BE2C (cell line): ENCODE measurements around the gene SYS1.

Experiments
- DNase-seq: peaks from one replicate; pipeline ENCODE4 v3.0.0-alpha.2; 2020
- H3K27me3 ChIP-seq: fragments of 250-450 bp; sonication (Bioruptor Pico); 2 replicates; pipeline ENCODE4 v1.5.1; 2020; ENCODE audit warnings: mild to moderate bottlenecking
- H3K36me3 ChIP-seq: fragments of 250-450 bp; sonication (Bioruptor Pico); 2 replicates; pipeline ENCODE4 v1.5.1; 2020; ENCODE audit warnings: mild to moderate bottlenecking
- H3K4me1 ChIP-seq: fragments of 250-450 bp; sonication (Bioruptor Pico); 2 replicates; pipeline ENCODE4 v1.5.1; 2020
- H3K4me3 ChIP-seq: 2 replicates; pipeline ENCODE4 v1.5.1; 2011; ENCODE audit warnings: low read depth, low read length
- H3K9me3 ChIP-seq: fragments of 250-450 bp; sonication (Bioruptor Pico); 2 replicates; pipeline ENCODE4 v1.5.1; 2020
- TF ChIP-seq, protein P1 (sequence below): IDR thresholded peaks from 2 replicates; pipeline ENCODE4 v1.5.1; 2012; ENCODE audit warnings: mild to moderate bottlenecking, low read depth, low read length

Gene SYS1

DNA sequence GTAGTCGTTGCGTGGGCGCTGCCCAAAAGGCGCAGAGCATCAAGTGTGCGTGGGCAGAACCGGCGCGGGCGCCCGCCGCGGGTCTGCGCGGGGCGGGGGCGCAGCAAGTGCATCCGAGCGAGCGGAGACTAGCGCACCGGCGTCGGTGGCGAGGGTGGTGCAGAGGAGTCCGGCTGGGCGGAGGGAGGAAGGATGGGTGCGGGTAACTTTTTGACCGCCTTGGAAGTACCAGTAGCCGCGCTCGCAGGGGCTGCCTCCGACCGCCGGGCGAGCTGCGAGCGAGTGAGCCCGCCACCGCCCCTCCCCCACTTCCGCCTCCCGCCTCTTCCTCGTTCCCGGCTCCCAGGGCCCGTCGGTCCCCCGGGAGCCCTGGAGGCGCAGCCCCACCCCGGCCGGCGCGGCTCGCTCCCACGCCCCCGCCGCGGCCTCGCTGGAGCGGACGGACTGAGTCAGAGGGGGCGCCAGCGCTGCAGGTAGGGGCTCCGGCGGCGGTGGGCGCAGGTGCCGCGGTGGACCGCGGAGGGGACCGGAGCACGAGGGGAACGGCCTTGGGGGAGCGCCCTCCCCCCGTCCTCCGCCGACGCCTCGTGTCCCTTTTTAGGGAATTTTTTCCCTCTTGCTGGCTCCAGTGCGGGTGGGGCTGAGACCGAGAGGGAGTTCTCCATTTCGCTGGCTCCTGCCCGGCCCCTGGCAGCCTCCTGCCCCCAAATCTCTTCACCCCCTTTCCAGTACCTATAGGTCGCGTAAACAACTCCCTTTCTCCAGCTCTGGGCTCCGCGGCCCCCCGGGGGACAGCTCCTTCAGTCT is 43.5 kb downstream of the SYS1 start:
- TF ChIP-seq, protein P1, sequence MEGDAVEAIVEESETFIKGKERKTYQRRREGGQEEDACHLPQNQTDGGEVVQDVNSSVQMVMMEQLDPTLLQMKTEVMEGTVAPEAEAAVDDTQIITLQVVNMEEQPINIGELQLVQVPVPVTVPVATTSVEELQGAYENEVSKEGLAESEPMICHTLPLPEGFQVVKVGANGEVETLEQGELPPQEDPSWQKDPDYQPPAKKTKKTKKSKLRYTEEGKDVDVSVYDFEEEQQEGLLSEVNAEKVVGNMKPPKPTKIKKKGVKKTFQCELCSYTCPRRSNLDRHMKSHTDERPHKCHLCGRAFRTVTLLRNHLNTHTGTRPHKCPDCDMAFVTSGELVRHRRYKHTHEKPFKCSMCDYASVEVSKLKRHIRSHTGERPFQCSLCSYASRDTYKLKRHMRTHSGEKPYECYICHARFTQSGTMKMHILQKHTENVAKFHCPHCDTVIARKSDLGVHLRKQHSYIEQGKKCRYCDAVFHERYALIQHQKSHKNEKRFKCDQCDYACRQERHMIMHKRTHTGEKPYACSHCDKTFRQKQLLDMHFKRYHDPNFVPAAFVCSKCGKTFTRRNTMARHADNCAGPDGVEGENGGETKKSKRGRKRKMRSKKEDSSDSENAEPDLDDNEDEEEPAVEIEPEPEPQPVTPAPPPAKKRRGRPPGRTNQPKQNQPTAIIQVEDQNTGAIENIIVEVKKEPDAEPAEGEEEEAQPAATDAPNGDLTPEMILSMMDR = no peak
- Histone ChIP-seq H3K36me3 (peaks cover 3% of the 10 kb centered on the region; the same call in 1 of the 2 replicates), H3K27me3 (peaks cover 22% of the 10 kb centered on the region), H3K9me3 (no peaks in the 10 kb centered on the region), H3K4me1 (no peaks in the 10 kb centered on the region), H3K4me3 (peak overlapping the region; percentile 71)
- peak; percentile 67 for DNase-seq

DNA sequence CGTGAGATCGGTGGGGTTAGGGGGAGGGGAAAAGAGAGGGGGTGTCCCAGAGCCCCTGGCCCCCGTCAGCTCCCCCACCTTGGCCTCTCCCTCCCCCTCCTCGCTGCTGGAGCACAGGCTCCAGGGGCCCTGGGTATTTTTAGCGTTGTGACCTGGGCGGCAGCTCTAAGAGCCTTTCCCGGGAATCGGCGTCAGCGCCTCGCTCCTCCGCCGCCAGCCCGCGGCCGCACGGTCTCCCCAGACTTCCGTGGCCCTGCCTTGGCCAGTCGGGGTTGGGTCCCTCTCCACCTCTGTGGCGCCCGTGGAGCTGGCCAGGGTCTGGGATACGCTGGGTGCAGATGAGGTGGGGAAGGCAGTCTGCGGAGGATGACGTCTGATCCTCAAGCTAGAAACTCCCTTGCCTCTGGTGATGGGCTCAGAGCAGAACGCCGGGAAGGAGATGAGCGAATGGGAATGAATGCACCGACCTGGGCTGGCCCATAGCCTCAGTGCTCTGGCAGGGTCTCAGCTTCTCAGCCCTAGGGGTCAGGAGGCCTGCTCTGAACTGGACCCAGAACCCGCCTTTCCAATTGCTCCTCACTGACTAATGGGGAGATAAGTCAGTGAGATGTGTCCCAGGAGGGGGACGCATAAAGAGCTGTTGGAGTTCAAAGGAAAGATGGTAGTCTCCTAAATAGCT is 44.2 kb downstream of the SYS1 start:
- Histone ChIP-seq H3K4me1 (no peaks in the 10 kb centered on the region), H3K9me3 (no peaks in the 10 kb centered on the region), H3K36me3 (peaks cover 3% of the 10 kb centered on the region; the same call in 1 of the 2 replicates), H3K27me3 (peaks cover 22% of the 10 kb centered on the region), H3K4me3 (peak overlapping the region; percentile 71)
- TF ChIP-seq, protein P1 = no peak
- no peak for DNase-seq

DNA sequence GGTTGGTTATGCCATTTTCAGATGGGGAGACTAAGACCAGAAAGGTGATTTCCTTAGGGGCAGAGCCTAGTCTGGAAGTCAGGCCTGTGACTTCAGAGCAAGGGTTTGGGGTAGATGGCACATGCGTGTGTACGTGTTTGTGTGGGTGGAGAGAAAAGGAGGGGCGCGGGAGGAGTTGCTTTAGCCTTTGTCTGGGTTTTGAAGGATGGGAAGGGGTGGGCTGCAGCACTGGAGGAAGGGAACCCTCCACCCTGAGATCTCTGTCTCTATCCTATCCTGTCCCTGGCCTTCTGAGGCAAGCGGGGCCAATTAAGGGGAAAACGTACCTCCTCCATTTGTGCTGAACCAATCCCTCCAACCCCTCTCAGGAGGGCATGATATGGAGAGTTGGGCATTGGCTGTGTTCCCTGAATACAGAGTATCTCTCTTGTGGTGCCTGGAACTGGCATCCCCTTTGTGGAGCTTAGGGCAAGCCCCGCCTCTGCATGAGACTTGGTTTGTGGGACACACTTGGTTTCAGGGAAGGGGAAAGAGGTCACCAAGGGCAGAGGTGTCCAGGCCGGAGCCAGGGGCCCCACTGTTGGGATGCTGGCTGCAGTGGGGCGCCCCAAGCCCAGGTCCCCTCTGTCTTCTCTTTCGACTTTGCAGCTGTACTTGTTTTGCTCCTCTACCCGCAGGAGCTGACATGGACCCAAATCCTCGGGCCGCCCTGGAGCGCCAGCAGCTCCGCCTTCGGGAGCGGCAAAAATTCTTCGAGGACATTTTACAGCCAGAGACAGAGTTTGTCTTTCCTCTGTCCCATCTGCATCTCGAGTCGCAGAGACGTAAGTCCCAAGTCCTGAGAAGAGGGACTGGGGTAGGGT is 45.1 kb downstream of the SYS1 start, which contains the start of gene DBNDD2:
DBNDD2 (plus strand) TSS at position 507 of the 863 bp plus-strand sequence; CDS start at position 686, 179 bp downstream.
- Histone ChIP-seq H3K9me3 (no peaks in the 10 kb centered on the region), H3K36me3 (peaks cover 3% of the 10 kb centered on the region; the same call in 1 of the 2 replicates), H3K4me3 (peak within 1 kb of the TSS; percentile 71), H3K27me3 (peaks cover 22% of the 10 kb centered on the region), H3K4me1 (no peaks in the 10 kb centered on the region)
- TF ChIP-seq, protein P1 = no peak
- no peak for DNase-seq

DNA sequence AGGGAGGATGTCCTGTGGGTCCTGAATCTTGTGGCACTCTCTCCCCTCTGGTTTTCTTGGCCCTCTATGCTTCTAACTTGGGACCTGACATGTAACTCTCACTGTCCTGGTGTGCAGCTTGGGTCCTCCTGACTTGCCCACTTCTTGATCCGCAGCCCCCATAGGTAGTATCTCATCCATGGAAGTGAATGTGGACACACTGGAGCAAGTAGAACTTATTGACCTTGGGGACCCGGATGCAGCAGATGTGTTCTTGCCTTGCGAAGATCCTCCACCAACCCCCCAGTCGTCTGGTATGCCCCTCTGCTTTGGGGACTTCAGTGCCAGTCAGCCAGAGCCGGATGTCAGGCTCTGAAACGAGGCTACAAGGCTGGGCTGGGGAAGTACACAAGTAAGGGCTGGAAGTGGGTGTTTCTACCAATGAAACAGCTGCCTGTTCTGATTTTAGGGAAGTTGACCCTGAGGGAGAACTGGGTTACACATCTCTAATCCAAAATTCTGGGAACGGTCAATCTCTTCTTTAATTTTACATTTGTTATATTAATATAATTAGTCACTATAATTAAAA is 45.8 kb downstream of the SYS1 start:
- DNase-seq = no peak
- Histone ChIP-seq H3K27me3 (peaks cover 22% of the 10 kb centered on the region), H3K36me3 (peaks cover 3% of the 10 kb centered on the region; the same call in 1 of the 2 replicates), H3K9me3 (no peaks in the 10 kb centered on the region), H3K4me1 (no peaks in the 10 kb centered on the region), H3K4me3 (no peak overlapping the region)
- TF ChIP-seq, protein P1 = no peak

DNA sequence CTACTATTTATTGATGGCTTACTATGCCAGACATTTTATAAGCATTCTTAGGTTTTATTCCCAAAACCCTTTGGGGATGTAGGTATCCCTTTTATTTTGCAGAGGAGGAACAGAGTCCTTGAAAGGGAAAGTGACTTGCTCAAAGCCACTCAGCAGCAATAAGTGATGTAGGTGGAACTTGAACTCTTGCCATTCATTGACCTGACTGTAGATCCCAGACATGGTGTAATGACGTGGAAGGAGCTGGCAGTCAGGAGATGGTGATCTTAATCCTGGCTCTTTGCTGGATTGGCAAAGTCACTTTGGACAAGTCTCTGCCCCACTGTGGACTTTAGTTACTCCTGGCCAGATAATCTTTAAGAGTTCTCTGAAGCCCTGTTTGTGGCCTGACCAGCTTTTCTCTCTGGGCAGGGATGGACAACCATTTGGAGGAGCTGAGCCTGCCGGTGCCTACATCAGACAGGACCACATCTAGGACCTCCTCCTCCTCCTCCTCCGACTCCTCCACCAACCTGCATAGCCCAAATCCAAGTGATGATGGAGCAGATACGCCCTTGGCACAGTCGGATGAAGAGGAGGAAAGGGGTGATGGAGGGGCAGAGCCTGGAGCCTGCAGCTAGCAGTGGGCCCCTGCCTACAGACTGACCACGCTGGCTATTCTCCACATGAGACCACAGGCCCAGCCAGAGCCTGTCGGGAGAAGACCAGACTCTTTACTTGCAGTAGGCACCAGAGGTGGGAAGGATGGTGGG is 46.7 kb downstream of the SYS1 start:
- no peak for DNase-seq
- Histone ChIP-seq H3K9me3 (no peaks in the 10 kb centered on the region), H3K36me3 (peaks cover 3% of the 10 kb centered on the region; the same call in 1 of the 2 replicates), H3K4me1 (no peaks in the 10 kb centered on the region), H3K4me3 (no peak overlapping the region), H3K27me3 (peaks cover 22% of the 10 kb centered on the region)
- TF ChIP-seq, protein P1 = no peak
